Measurements from ENCODE around the gene PCDHGB1. TPM values are rescaled to one million over a fixed set of nuclear protein-coding genes. Genes with fewer than 3 reads are reported as not detected.
"Not testable (repeated sequence)": the region's sequence is repeated elsewhere in the genome, so short reads cannot be mapped to it uniquely, and the experiment has no call there.

The PCDHGB1 gene
- total RNA-seq, 2 donors from 2014 or later: not detected

DNA sequence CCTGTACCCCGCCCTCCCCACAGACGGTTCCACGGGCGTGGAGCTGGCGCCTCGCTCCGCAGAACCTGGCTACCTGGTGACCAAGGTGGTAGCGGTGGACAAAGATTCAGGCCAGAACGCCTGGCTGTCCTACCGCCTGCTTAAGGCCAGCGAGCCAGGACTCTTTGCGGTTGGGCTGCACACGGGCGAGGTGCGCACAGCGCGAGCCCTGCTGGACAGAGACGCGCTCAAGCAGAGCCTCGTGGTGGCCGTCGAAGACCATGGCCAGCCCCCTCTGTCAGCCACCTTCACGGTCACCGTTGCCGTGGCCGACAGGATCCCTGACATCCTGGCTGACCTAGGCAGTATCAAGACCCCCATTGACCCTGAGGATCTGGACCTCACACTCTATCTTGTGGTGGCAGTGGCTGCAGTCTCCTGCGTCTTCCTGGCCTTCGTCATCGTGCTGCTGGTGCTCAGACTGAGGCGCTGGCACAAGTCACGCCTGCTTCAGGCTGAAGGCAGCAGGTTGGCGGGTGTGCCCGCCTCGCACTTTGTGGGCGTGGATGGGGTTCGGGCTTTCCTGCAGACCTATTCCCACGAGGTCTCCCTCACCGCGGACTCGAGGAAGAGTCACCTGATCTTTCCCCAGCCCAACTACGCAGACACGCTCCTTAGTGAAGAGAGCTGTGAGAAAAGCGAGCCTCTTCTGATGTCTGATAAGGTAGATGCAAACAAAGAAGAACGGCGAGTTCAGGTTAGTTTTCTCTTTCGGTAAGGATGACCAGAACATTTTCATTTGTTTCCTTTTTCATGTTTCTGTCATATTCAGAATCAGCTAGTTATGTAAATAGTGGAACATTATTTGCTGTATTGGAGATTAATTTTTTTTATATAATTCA, 16.4 kb downstream of the PCDHGB1 start:
- no peak for ATAC-seq
- peaks cover 33 to 51% of the 10 kb centered on the region in 2 donors for H3K9me3 Mint-ChIP-seq

DNA sequence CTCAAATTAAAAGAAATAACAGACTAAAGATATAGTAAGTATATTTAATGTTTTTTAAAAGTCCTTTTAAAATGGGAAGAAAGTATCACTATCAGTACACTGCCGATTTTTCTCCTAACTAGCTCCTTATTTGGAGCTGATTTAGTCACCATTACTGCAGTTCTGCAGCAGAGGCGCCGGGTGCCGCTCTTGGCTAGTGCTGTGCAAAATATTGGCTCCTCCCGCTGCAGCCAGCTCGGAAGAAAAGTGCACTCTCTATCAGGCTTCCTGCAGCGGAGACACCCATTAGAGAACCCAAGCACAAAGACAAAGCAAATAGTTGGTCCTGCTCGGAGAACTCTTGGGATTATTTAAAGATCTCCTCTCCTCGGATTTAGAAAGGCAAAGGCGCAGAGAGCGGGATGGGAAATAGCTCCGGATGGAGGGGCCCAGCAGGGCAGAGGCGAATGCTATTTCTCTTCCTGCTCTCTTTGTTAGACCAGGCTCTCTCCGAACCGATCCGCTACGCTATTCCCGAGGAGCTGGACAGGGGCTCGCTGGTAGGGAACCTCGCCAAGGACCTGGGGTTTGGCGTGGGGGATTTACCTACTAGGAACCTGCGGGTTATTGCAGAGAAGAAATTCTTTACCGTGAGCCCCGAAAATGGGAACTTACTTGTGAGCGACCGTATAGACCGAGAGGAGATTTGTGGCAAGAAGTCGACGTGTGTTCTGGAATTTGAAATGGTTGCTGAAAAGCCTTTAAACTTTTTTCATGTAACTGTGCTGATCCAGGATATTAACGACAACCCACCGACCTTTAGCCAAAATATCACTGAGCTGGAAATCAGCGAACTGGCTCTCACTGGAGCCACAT, 20.3 kb downstream of the PCDHGB1 start, which contains the start of gene PCDHGB3:
PCDHGB3 (plus strand) TSS at position 249 of the 855 bp plus-strand sequence; CDS start at position 402, 153 bp downstream.
- DNase-seq (ENCODE audit: low spot score in 2 of 2): no peak
- peaks cover 25 to 40% of the 10 kb centered on the region in 2 donors for H3K9me3 Mint-ChIP-seq
- H3K27ac Mint-ChIP-seq: peak within 1 kb of the TSS in 1 of 2 donors; percentile 36
- ATAC-seq: peak; percentile 37 to 69
- peaks cover 49 to 55% of the 10 kb centered on the region in 2 donors for H3K36me3 Mint-ChIP-seq

More for the DNA sequence above, 16.4 kb downstream of the PCDHGB1 start:
- no peak overlapping the region for H3K27ac Mint-ChIP-seq
- peaks cover 48 to 52% of the 10 kb centered on the region in 2 donors for H3K36me3 Mint-ChIP-seq
- no peak for DNase-seq (ENCODE audit: low spot score in 2 of 2)

DNA sequence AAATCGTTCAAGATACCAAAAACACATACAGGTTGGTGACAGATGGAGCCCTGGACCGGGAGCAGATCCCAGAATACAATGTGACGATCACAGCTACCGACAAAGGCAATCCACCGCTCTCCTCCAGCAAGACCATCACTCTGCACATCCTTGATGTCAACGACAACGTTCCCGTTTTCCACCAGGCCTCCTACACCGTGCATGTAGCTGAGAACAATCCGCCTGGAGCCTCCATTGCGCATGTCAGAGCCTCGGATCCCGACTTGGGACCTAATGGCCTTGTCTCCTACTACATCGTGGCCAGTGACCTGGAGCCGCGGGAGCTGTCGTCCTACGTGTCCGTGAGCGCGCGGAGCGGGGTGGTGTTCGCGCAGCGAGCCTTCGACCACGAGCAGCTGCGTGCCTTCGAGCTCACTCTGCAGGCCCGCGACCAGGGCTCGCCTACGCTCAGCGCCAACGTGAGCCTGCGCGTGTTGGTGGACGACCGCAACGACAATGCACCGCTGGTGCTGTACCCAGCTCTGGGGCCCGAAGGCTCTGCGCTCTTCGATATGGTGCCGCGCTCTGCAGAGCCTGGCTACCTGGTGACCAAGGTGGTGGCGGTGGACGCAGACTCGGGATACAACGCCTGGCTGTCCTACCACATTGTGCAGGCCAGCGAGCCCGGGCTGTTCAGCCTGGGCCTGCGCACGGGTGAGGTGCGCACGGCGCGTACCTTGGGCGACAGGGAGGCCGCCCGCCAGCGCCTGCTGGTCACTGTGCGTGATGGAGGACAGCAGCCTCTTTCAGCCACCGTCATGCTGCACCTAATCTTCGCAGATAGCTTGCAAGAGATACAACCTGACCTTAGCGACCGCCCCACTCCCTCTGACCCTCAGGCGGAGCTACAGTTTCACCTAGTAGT, 21.9 kb downstream of the PCDHGB1 start:
- Mint-ChIP-seq H3K9me3 (peaks cover 18 to 33% of the 10 kb centered on the region in 2 donors), H3K36me3 (peaks cover 52 to 53% of the 10 kb centered on the region in 2 donors), H3K27ac (no peak overlapping the region)
- ATAC-seq (no peak), DNase-seq (ENCODE audit: low spot score in 2 of 2) (no peak)

DNA sequence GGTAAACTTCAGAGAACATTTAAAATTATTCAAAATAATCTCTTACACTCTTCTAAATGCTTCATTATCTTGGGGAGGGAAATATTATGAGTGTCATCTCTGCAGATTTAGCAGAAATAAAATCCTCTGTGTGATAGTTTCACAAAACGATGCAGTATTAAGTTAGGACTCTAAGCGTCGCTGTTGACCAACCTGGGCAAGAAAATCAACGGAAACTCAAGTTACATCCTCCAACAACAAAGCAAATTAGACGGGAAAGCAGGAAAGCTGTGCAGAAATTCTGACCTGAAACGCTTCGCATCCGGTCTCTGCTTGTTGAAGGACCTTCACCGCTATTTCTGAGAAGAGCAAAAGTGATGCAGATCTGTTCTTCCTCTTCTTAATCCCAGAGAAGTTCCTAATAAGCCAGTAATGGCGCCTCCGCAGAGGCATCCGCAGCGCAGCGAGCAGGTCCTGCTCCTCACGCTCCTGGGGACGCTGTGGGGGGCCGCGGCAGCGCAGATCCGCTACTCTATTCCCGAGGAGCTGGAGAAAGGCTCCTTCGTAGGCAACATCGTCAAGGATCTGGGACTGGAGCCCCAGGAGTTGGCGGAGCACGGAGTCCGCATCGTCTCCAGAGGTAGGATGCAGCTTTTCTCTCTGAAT, 23.9 kb downstream of the PCDHGB1 start, which contains the start of gene PCDHGA6:
PCDHGA6 (plus strand) TSS at position 219 of the 645 bp plus-strand sequence; CDS start at position 412, 193 bp downstream.
- ATAC-seq (no peak), DNase-seq (ENCODE audit: low spot score in 2 of 2) (no peak)
- H3K27ac Mint-ChIP-seq: no peak within 1 kb of the TSS
- H3K36me3 Mint-ChIP-seq: peaks cover 52 to 53% of the 10 kb centered on the region in 2 donors
- peaks cover 18 to 33% of the 10 kb centered on the region in 2 donors for H3K9me3 Mint-ChIP-seq

DNA sequence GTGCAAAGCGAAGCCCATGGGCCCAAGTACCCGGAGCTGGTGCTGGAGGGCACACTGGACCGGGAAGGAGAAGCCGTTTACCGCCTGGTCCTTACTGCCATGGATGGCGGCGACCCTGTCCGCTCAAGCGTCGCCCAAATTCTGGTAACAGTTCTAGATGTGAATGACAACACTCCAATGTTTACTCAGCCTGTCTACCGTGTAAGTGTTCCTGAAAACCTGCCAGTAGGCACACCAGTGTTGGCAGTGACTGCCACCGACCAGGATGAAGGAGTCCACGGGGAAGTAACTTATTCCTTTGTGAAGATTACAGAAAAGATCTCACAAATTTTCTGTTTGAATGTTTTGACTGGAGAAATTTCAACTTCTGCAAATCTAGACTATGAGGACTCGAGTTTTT, 24.7 kb downstream of the PCDHGB1 start:
- peaks cover 52 to 53% of the 10 kb centered on the region in 2 donors for H3K36me3 Mint-ChIP-seq
- no peak overlapping the region for H3K27ac Mint-ChIP-seq
- peaks cover 18 to 33% of the 10 kb centered on the region in 2 donors for H3K9me3 Mint-ChIP-seq
- no peak for ATAC-seq
- DNase-seq (ENCODE audit: low spot score in 2 of 2): no peak

DNA sequence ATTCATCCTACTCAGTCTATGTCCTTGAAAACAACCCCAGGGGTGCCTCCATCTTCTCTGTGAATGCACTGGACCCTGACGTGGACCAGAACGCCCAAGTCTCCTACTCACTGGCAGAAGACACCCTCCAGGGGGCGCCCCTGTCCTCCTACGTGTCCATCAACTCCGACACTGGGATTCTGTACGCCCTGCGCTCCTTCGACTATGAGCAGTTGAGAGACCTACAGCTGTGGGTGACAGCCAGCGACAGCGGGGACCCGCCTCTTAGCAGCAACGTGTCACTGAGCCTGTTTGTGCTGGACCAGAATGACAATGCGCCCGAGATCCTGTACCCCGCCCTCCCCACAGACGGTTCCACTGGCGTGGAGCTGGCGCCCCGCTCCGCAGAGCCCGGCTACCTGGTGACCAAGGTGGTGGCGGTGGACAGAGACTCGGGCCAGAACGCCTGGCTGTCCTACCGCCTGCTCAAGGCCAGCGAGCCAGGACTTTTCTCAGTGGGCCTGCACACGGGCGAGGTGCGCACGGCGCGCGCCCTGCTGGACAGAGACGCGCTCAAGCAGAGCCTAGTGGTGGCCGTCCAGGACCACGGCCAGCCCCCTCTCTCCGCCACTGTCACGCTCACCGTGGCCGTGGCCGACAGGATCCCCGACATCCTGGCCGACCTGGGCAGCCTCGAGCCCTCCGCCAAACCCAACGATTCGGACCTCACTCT, 25.7 kb downstream of the PCDHGB1 start:
- not testable (repeated sequence) for ATAC-seq; DNase-seq (ENCODE audit: low spot score in 2 of 2); H3K27ac Mint-ChIP-seq
- Mint-ChIP-seq H3K9me3 (peaks cover 18 to 32% of the 10 kb centered on the region in 2 donors), H3K36me3 (peaks cover 46 to 51% of the 10 kb centered on the region in 2 donors)

DNA sequence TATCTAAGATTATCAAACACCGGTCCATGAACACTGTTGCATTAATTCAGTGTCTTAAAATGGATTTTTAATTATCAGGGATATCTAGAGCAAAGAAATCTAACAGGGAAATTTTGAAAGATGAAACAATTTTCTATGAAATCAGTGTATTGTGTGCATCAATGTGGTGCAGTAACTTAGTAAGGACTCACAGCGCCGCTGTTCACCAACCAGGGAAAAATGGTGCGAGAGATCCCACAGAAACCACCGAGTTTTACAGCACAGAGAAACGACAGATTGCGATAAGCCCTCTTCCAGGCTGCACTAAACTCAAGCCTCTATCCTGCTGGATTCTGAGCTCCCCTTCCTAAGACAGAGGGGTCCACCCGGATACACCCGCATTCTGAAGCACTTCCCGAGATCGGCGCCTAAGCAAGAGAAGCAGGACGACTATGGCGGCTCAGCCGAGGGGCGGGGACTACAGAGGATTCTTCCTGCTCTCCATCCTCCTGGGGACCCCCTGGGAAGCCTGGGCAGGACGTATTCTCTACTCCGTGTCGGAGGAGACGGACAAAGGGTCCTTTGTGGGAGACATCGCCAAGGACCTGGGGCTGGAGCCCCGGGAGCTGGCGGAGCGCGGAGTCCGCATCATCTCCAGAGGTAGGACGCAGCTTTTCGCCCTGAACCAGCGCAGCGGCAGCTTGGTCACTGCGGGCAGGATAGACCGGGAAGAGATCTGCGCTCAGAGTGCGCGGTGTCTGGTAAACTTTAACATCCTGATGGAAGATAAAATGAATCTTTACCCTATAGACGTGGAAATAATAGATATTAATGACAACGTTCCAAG, 32.8 kb downstream of the PCDHGB1 start, which contains the start of gene PCDHGA7:
PCDHGA7 (plus strand) TSS at position 274 of the 826 bp plus-strand sequence; CDS start at position 432, 158 bp downstream.
- DNase-seq (ENCODE audit: low spot score in 2 of 2) (no peak), ATAC-seq (no peak)
- peak within 1 kb of the TSS in 1 of 2 donors; percentile 44 for H3K27ac Mint-ChIP-seq
- peaks cover 30 to 31% of the 10 kb centered on the region in 2 donors for H3K36me3 Mint-ChIP-seq
- H3K9me3 Mint-ChIP-seq: peaks cover 4% of the 10 kb centered on the region in 2 donors

DNA sequence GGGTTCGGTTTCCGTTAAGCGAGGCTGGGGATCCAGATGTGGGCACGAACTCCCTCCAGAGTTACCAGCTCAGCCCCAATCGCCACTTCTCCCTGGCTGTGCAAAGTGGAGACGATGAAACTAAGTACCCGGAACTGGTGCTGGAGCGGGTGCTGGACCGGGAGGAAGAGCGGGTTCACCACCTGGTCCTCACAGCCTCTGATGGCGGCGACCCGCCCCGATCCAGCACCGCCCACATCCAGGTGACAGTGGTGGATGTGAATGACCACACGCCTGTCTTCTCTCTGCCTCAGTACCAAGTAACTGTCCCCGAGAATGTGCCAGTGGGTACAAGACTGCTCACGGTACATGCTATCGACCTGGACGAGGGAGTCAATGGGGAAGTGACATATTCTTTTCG, 33.4 kb downstream of the PCDHGB1 start:
- Mint-ChIP-seq H3K36me3 (peaks cover 33% of the 10 kb centered on the region in 2 donors), H3K27ac (no peak overlapping the region), H3K9me3 (peaks cover 4 to 6% of the 10 kb centered on the region in 2 donors)
- ATAC-seq (no peak), DNase-seq (ENCODE audit: low spot score in 2 of 2) (no peak)

DNA sequence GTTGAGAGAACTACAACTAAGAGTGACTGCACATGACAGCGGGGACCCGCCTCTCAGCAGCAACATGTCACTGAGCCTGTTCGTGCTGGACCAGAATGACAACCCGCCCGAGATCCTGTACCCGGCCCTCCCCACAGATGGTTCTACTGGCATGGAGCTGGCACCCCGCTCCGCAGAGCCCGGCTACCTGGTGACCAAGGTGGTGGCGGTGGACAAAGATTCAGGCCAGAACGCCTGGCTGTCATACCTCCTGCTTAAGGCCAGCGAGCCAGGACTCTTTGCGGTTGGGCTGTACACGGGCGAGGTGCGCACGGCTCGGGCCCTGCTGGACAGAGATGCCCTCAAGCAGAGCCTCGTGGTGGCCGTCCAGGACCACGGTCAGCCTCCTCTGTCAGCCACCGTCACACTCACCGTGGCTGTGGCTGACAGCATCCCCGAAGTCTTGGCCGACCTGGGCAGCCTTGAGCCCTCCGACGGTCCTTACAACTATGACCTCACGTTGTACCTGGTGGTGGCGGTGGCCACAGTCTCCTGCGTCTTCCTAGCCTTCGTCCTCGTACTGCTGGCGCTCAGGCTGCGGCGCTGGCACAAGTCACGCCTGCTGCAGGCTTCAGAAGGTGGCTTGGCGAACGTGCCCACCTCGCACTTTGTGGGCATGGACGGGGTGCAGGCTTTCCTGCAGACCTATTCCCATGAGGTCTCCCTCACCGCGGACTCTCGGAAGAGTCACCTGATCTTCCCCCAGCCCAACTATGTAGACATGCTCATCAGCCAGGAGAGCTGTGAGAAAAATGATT, 34.8 kb downstream of the PCDHGB1 start:
- no peak for ATAC-seq
- Mint-ChIP-seq H3K27ac (no peak overlapping the region), H3K9me3 (peaks cover 12 to 14% of the 10 kb centered on the region in 2 donors), H3K36me3 (peaks cover 44 to 46% of the 10 kb centered on the region in 2 donors)
- DNase-seq (ENCODE audit: low spot score in 2 of 2): no peak

DNA sequence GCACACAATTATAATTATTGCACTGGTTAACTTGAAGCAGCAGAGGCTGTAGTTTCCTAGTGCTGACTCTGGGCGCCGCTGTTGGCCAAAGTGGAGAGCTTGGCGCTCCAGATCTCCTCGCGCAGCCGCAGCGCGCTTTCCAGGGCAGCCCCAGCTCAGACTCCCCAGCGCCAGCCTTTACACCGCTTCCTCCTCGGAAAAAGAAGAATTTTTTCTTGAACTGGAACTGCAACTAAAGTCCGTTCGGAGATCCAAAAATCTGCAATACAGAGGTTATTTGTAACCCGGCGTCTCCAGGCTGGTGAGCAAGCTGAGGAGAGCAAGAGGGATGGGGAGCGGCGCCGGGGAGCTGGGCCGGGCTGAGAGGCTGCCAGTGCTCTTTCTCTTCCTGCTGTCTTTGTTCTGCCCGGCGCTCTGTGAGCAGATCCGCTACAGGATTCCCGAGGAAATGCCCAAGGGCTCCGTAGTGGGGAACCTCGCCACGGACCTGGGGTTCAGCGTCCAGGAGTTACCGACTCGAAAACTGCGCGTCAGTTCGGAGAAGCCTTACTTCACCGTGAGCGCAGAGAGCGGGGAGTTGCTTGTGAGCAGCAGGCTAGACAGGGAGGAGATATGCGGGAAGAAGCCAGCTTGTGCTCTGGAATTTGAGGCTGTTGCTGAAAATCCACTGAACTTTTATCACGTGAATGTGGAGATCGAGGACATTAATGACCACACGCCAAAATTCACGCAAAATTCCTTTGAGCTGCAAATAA, 37.8 kb downstream of the PCDHGB1 start, which contains the start of gene PCDHGB4:
PCDHGB4 (plus strand) TSS at position 142 of the 755 bp plus-strand sequence; CDS start at position 329, 187 bp downstream.
- Mint-ChIP-seq H3K36me3 (peaks cover 51 to 53% of the 10 kb centered on the region in 2 donors), H3K9me3 (peaks cover 19 to 25% of the 10 kb centered on the region in 2 donors)
- DNase-seq (ENCODE audit: low spot score in 2 of 2); H3K27ac Mint-ChIP-seq: not testable (repeated sequence)
- peak; percentile 68 to 75 for ATAC-seq

DNA sequence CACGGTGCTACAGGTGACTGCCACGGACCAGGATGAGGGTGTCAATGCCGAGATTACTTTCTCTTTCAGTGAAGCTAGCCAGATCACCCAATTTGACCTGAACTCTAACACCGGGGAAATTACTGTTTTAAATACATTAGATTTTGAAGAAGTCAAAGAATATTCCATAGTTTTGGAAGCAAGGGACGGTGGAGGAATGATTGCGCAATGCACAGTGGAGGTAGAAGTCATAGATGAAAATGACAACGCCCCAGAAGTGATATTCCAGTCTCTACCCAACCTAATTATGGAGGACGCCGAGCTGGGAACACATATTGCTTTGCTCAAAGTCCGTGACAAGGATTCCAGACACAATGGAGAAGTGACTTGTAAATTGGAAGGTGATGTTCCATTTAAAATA, 38.8 kb downstream of the PCDHGB1 start:
- DNase-seq (ENCODE audit: low spot score in 2 of 2): no peak
- no peak for ATAC-seq
- H3K9me3 Mint-ChIP-seq: peaks cover 15 to 23% of the 10 kb centered on the region in 2 donors
- no peak overlapping the region for H3K27ac Mint-ChIP-seq
- H3K36me3 Mint-ChIP-seq: peaks cover 49 to 53% of the 10 kb centered on the region in 2 donors

DNA sequence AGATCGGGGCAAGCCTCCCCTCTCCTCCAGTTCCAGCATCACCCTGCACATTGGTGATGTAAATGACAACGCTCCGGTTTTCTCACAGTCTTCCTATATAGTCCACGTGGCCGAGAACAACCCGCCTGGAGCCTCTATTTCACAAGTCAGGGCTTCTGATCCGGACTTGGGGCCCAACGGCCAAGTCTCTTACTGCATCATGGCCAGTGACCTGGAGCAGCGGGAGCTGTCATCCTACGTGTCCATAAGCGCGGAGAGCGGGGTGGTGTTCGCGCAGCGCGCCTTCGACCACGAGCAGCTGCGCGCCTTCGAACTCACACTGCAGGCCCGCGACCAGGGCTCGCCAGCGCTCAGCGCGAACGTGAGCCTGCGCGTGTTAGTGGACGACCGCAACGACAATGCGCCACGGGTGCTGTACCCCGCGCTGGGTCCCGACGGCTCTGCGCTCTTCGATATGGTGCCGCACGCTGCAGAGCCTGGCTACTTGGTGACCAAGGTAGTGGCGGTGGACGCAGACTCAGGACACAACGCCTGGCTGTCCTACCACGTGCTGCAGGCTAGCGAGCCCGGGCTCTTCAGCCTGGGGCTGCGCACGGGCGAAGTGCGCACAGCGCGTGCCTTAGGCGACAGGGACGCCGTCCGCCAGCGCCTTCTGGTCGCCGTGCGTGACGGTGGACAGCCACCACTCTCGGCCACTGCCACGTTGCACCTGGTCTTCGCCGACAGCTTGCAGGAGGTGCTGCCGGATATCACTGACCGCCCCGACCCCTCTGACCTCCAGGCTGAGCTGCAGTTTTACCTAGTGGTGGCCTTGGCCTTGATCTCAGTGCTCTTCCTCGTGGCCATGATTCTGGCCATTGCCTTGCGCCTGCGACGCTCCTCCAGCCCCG, 39.5 kb downstream of the PCDHGB1 start:
- H3K27ac Mint-ChIP-seq: peak overlapping the region in 1 of 2 donors; percentile 44
- H3K9me3 Mint-ChIP-seq: peaks cover 21 to 27% of the 10 kb centered on the region in 2 donors
- DNase-seq (ENCODE audit: low spot score in 2 of 2) (no peak), ATAC-seq (no peak)
- peaks cover 50 to 56% of the 10 kb centered on the region in 2 donors for H3K36me3 Mint-ChIP-seq
